Gastroesophageal sphincter (tissue), 3 donors: ENCODE data around the gene NRP2.
A peak's percentile ranks its signal among the peaks of the same experiment; 100 is the strongest.

Source experiments
- POLR2AphosphoS5 ChIP-seq: sonication (generic); formaldehyde crosslinking; IDR thresholded peaks from one replicate; pipeline ENCODE4 v1.6.1; 2017; ENCODE audit warnings: antibody characterized with exemption
- TF ChIP-seq, protein P1 (sequence below), 4 experiments: fragments of 200-600 bp in 2 of 4; fragments of 450-650 bp in 2 of 4; sonication (generic) in 1 of 4; IDR thresholded peaks; one replicate each; pipeline ENCODE4 v1.5.1; 2017 to 2019; ENCODE audit warnings: antibody characterized with exemption in 4 of 4, mild to moderate bottlenecking in 2 of 4, moderate library complexity in 2 of 4

DNA sequence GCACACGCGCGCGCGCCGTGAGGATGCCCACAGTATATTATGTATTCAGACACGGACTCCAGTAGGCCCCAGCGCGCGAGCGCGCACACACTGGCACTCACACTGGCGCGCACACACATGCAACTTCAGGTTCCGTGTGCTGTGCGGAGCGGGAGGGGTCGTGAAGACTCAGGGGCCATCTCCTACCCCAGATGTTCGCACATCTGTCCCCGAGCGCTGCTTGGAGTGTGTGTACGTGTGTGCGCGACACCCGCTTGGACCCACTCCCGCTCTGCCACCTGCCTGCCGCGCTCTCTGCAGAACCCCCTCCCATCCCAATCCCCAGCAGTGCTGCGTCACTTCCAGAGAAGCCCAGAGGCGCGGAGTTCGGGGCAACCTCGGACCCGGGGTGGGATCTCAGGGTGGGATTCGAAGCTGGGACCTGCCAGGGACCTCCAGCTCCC is 2.6 kb downstream of the NRP2 start:
- TF ChIP-seq, protein P1, sequence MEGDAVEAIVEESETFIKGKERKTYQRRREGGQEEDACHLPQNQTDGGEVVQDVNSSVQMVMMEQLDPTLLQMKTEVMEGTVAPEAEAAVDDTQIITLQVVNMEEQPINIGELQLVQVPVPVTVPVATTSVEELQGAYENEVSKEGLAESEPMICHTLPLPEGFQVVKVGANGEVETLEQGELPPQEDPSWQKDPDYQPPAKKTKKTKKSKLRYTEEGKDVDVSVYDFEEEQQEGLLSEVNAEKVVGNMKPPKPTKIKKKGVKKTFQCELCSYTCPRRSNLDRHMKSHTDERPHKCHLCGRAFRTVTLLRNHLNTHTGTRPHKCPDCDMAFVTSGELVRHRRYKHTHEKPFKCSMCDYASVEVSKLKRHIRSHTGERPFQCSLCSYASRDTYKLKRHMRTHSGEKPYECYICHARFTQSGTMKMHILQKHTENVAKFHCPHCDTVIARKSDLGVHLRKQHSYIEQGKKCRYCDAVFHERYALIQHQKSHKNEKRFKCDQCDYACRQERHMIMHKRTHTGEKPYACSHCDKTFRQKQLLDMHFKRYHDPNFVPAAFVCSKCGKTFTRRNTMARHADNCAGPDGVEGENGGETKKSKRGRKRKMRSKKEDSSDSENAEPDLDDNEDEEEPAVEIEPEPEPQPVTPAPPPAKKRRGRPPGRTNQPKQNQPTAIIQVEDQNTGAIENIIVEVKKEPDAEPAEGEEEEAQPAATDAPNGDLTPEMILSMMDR (IDR thresholded peaks at IDR 0.05) = no peak
- TF ChIP-seq POLR2AphosphoS5 = peak; percentile 24
